Cerebellar cortex (tissue), 1 donor: ENCODE measurements around the gene ZSWIM3.

ENCODE experiments used
- DNase-seq: peaks from one replicate; pipeline ENCODE4 v3.0.0-alpha.2; 2015; ENCODE audit warnings: low spot score

The ZSWIM3 gene

DNA sequence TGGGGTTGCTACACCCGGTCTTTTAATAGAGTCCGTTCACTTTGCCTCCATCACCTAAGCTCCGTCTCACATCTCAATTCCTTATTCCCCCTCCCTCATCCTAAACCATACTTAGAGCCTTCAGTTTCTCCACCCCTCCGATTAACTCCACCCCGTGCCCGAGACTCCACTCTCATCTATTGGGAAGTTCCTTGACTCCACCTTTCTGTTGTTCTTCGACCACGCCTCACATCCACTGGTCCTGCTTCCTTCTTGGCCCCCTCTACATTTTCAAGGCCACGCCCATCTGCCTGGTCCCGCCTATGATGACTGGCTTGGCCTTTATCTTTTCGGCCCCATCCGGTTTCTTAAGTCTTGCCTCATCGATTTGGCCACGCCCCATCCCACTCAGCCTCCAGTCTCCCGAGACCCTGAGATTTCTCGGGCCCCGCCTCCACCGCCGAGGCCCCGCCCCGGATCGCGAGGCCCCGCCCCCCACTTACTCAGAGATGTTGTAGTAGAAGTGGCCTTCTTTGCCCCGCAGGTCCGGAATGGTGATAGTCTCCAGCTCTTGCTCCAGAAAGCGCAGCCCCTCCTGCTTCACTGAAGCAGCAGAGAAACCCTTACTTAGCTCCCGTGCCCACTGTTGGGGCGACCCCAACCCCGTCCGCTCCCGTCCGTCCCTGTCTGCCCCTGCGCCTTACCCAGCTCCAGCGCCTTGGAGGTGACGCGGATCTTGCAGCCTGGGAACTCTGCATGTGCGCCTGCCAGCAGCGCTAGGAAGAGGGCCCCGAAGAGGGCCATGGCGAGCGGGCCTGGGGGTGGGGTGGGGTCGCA lies 53.5 kb downstream of the ZSWIM3 start:
- DNase-seq, result peak; percentile 97

- peak; percentile 67 for DNase-seq
Measured at GRCh38 chr20:45911486-45912343, 54.3 kb downstream of the ZSWIM3 start, which contains the start of gene PLTP. PLTP (minus strand) TSS chr20:45912155; CDS start chr20:45911452, 703 bp downstream.

GRCh38 chr20:45912344-45912682 lies 54.9 kb downstream of the ZSWIM3 start:
- no peak for DNase-seq

- no peak for DNase-seq
Measured at GRCh38 chr20:45913116-45913515, 55.7 kb downstream of the ZSWIM3 start.

DNA sequence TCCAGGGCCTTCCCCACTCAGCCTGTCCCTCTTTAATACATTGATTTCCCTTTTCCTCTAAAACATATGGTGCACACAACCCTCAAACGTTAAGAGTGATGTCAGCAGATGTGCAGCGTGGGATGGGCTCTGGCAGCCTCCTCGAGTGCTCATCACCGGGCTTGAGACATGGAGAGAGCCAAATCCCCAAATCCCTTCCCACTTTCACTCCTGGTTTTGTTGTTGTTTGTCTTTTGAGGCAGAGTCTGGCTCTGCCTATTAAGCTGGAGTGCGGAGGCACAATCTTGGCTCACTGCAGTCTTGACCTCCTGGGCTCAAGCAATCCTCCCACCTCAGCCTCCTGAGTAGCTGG lies 60.4 kb downstream of the ZSWIM3 start:
- no peak for DNase-seq

DNA sequence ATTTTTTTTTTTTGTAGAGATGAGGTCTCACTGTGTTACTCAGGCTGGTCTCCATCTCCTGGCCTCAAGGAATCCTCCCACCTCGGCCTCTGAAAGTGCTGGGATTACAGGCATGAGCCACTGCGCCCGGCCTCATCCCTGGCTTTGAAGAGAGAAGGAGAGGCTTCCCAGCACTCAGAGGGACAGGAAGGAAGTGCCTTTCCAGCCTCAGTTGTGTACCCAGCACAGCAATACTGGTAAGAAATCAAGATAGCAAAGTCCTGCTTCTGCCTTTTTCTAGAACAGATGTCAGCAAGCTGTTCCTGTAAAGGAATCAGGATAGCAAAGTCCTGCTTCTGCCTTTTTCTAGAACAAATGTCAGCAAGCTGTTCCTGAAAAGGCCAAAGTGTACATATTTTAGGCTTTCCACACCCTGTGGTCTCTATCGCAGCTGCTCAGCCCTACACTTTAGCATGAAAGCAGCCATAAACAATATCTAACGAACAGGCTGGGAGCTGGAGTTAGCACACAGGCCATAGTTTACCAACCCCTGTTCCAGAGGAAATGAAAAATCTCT lies 60.8 kb downstream of the ZSWIM3 start:
- DNase-seq, result no peak

DNA sequence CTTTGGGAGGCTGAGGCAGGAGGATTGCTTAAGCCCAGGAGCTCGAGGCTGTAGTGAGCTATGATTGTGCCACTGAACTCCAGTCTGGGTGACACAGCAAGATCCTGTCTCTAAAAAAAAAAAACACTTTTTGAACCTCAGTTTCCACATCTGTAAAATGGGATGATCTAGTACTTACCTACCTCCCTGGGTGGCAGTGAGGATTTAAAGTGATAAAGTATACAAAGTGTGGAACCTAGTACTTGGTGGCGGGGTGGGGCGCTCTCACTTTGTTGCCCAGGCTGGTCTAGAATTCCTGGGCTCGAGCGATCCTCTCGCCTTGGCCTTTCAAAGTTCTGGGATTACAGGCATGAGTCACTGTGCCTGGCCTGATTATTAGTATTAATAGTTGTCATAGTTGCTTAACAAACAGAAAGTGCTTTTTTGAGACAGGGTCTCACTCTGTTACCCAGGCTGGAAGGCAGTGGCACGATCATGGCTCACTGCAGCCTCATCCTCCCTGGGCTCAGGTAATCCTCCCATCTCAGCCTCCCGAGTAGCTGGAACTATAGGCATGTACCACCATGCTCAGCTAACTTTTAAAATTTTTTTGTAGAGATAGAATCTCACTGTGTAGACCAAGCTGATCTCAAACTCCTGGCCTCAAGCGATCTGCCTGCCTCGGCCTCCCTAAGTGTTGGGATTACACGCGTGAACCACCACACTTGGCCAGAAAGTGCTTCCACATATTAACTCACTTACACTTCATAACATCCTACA lies 61.5 kb downstream of the ZSWIM3 start:
- no peak for DNase-seq

DNA sequence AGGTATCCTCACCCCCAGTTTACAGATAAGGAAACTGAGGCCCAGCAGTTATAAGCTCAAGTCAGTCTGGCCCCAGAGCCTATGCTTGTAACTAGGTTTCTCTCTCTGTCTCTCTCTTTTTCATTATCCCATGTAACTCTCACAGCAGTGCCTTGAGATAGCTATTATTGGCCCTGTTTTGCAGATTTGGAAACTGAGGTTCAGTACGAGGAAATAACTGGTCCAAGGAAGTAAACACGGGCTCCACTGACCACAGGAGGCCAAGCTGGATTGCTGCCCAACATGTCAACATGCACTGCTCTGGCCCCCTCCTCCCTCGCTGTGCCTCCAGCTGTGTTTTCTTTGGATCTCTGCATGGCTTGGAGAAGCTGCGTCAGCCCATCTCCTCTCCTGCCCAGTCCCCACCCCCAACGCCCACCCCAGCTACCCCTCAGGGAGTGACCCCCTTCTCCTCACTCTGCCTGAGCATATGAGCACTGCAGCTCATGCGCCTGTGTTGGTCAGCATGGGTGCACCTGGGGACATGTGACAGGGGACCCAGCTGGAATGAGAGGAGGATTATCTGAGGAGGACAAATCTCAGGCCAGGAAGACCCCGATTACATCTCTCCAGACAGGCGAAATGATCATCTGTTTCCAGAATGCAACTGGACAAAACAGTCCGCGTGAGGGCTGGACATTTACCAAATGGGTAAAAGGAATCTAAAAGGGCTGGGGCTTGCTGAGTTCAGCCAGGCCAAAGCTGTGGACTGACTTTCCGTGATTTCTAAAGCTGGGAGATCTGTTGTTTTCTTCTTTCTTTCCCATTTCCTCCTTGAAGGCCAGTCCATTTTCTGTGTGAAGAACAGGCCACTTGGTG lies 62.4 kb downstream of the ZSWIM3 start:
- no peak for DNase-seq

DNA sequence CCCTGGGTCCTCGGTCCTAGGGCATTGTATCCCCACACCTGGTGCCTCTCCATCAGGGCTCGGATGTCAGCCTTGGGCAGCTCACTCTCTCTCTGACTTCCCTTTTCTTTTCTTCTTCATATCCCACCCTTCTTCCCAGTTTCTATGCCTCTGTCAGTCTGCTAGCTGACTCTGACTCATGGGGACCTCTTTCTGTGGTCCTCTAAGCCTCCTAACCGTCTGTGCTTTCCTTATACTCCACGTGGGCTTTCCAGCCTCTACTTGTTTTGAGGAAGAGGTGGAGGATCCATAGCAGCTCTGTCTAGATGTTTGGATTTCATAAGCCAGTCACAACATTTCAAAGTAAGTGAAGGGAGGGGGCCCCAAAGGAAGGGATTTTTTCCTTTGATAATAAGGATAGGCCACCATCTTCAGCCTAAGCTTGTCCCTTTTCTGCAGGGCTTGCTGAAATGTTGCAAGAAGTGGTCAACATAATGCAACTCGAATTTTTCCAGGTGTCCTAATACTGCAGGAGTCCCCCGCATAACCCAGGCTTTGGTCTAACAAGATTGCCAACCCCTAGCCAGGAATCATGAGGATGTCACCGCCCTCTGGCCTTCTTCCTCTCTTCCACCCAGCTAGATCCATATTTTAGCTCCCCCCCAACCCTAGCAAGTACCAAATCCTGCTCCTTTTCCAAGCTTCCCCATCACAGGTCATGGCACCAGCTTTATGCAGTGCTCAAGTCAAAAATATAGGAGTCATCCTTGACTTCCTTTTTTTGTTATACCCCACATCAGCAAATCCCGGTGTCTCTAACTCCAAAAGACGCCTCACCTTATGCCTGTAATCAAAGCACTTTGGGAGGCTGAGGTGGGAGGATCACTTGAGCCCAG lies 63.3 kb downstream of the ZSWIM3 start:
- no peak for DNase-seq

- DNase-seq, result no peak
Measured at GRCh38 chr20:45921337-45922189, 64.1 kb downstream of the ZSWIM3 start.

DNA sequence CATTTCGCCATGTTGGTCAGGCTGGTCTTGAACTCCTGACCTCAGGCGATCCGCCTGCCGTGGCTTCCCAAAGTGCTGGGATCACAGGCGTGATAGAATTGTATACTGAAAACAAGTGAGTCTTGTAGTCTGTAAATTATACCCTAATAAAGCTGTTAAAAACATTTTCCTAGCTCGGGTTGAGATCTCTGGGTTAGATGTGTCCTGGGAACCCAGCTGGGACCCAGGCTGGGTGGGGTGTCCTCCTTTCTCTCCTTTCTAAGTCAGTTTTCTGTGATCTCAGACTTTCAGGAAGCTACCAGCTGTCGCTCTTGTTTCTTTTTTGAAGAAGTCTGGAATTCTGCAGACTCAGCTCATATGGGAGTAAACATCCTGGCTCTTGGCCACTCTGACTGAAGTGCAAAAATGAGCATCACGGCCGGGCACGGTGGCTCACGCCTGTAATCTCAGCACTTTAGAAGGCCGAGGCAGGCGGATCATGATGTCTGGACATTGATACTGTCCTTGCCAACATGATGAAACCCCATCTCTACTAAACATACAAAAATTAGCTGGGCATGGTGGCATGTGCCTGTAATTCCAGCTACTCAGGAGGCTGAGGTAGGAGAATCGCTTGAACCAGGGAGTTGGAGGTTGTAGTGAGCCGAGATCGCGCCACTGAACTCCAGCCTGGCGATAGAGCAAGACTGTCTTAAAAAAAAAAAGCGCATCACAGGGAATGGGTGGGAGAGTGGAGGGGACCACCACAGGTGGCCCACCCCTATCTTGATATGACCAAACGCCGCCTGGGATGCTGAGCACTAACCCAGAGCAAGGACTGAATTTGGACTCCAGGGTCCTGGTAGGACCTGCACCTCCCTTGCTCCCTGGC lies 67.2 kb downstream of the ZSWIM3 start:
- no peak for DNase-seq

DNA sequence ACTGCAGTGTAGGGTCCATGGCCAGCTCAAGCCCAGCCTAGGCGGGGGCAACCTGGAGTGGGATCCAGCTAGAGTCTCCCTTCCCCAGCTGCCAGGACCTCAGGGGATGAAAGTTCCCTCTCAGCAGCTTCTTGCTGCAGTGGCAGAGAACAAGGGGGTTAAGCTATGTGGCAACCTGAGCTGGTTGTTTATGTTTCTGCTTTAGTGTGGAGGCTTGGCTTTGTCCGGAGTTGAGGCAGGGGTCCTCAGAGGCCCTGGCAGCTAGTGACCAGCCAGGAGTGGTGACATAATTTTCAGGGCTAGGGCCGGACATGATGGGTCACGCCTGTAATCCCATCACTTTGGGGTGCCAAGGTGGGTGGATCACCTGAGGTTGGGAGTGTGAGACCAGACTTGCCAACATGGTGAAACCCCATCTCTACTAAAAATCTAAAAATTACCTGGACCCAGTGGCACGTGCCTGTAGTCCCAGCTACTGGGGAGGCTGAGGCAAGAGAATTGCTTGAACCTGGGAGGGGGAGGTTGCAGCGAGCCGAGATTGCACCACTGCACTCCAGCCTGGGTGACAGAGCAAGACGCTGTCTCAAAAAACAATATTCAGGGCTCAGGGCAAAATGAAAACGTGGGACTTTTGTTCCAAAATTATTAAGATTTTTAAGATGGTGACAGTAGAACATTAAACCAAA lies 68.5 kb downstream of the ZSWIM3 start:
- no peak for DNase-seq

- DNase-seq, result no peak
Measured at GRCh38 chr20:45926731-45927070, 69.3 kb downstream of the ZSWIM3 start.

- no peak for DNase-seq
Measured at GRCh38 chr20:45927071-45927878, 69.9 kb downstream of the ZSWIM3 start.
